Stimulated activated CD4-positive, alpha-beta T cell treated with anti-CD3 and anti-CD28 coated beads, Interleukin-2, amount 100 ng/mL, for 24 hours (primary cell): ENCODE data around the gene CDC27.
"Not testable (repeated sequence)": the region's sequence is repeated elsewhere in the genome, so short reads cannot be mapped to it uniquely, and the experiment has no call there.

Source experiments
- DNase-seq, 2 donors: peaks; one replicate each; pipeline ENCODE4 v3.0.0-alpha.2; 2020

The CDC27 gene

DNA sequence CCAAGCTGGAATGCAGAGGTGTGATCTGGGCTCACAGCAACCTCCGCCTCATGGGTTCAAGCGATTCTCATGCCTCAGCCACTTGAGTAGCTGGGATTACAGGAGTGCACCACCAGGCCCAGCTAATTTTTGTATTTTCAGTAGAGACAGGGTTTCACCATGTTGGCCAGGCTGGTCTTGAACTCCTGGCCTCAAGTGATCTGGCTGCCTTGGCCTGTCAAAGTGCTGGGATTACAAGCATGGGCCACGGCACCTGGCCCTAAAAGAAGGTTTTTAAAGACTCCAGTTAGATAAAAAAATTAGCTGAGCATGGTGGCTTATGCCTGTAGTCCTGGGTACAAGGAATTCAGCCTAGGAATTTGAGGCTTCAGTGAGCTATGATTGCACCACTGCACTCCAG lies 62.3 kb downstream of the CDC27 start:
- not testable (repeated sequence) for DNase-seq

DNA sequence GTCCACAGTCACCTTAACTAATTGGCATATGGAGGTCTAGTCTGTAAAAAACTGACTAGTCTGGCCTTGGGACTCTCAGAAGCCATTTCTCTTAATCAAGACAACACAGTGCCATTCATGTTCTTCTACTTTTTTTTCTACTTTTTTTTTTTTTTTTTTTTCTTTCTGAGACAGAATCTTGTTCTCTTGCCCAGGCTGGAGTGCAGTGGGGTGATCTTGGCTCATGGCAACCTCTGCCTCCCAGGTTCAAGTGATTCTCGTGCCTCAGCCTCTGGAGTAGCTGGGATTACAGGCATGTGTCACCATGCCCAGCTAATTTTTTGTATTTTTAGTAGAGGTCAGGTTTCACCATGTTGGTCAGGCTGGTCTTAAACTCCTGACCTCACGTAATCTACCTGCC lies 65.8 kb downstream of the CDC27 start:
- not testable (repeated sequence) for DNase-seq

DNA sequence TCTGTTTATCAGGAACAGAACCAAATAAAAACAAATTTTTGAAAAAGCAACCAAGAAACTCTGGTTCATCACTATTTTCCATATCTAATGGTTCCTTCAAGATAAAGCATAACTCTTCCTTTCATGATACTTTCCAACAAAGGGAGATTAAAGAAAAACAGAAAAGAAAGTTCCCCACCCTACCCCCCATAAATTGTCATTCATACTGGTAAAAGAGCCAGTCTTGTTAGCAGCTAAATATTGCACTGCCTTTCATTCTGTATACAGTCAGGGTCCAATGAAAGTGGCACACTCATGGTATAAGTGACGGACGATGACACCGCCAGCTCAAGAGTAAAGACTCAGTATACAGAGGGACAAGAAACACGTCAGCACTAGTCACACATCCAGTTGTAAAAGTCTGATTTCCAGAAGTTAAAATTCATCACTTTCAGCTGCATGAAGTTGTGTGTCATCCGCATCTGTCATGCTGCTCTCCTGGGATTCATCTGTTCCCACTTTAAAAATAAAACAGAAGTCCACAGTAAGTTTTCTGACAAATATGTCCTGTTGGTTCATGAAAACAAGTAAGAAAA lies 68.5 kb downstream of the CDC27 start:
- DNase-seq = no peak

- DNase-seq = no peak
These were observed 69.2 kb downstream of the CDC27 start for GRCh38 chr17:47119746-47120520.

GRCh38 chr17:47117386-47117785 lies 71.7 kb downstream of the CDC27 start:
- no peak for DNase-seq

DNA sequence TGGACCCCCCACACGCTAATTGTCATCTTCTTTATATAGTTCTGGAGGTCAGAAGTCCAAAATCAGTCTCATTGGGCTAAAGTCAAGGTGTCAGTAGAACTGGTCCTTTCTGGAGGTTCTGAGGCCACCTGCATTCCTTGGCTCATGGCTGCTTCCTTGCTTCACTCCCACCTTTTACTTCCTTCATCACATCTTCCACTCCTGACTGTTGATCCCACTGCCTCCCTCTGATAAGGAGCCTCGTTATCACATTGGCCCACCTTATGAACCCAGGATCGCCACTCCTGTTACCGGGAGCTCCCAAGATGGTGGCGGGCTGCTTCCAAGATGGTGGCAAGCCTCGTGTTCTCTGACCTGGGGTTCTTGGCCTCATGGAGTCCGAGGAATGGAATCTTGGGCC lies 83.0 kb downstream of the CDC27 start:
- DNase-seq = no peak

DNA sequence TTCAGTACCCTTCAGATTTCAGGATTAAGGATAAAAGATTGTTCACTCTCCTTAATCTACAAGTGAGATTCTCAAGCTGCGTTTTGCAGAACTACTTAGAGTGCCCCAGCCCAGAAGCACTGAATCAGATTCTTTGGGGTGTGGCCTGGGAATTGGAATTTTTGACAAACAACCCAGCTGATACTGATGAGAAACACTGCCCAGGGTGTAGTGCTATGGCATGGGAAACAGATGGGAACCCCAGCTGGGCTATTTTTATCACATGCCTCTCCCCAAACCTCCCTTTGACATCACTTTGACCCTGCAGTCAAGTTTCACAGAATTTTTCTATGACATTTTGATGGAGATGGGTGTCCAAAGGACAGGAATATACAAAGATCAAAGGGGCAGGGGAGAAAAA lies 83.8 kb downstream of the CDC27 start:
- not testable (repeated sequence) for DNase-seq

- DNase-seq = no peak
These were observed 86.2 kb downstream of the CDC27 start for GRCh38 chr17:47102914-47103313.

- DNase-seq = peak; percentile 91 to 93
These were observed 88.9 kb downstream of the CDC27 start for GRCh38 chr17:47099987-47100711.

DNA sequence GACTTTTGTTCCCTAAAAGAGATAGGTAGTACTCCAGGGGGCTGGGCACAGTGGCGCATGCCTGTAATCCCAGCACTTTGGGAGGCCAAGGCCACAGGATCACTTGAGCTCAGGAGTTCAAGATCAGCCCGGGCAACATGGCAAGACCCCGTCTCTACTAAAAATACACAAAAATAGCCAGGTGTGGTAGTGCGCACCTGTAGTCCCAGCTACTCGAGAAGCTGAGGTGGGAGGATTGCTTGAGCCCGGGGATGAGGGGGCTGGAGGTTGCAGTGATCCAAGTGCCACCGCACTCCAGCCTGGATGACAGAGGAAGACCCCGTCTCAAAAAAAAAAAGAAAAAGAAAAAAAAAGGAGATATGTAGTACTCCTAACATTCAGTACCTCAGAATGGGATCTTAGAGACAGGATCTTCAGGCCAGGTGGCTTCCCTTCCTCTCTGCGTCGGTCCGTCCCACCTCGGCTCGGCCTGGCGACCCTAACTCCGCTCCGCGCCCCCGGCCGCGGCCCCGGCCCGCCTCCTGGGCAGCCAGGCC lies 89.6 kb downstream of the CDC27 start:
- DNase-seq = peak in 1 of 2 donors; percentile 6

DNA sequence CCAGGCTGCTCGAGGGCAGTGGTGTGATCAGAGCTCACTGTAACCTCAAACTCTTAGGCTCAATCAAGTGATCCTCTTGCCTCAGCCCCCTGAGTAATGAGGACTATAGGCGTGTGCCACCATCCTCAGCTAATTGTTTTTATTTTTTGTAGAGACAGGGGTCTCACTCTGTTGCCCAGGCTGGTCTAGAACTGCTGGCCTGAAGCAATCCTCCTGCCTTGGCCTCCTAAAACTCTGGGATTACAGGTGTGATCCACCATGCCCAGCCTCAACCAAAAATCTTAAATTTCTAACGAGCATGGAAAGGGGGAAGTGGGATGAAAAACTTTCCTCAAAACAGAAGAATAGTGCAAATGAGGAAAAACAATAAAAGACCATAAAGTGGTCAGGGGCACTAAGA lies 92.8 kb downstream of the CDC27 start:
- no peak for DNase-seq

DNA sequence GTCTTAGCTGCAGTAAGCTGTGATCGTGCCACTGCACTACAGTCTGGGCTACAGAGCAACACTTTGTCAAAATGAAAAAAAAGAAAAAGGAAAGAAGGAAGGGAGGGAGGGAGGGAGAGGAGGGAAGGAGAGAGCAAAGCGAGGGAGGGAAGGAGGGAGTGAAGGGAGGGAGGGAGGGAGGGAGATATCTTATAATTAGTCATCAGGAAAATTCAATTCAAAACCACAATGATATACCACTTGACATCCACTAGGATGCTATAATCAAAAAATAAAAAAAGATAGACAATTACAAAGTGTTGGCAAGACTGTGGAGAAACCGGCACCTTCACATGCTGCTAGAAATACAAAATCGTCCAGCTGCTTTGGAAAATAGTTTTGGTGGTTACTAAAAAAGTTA lies 93.8 kb downstream of the CDC27 start:
- no peak for DNase-seq

GRCh38 chr17:47087093-47087492 lies 102.0 kb downstream of the CDC27 start:
- no peak for DNase-seq

DNA sequence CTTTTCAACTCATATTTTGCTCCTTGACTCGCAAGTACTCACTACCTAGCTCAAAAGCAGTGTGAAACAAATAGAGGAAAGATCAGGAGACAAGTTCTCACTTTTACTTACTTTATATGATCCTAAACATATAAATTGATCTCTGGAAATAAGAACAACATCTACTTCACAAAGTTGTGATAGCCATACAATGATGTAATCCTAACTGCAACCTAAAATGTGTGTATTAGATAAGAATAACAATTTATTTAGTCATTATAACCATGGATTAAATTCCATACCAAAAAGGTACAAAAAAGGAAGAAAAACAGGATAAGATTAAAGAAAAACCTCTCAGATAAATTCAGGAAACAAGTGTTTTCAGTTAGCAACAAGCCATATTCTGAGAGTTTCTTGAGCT lies 103.4 kb downstream of the CDC27 start:
- DNase-seq = no peak

- no peak for DNase-seq
These were observed 110.3 kb downstream of the CDC27 start for GRCh38 chr17:47078801-47079200.

DNA sequence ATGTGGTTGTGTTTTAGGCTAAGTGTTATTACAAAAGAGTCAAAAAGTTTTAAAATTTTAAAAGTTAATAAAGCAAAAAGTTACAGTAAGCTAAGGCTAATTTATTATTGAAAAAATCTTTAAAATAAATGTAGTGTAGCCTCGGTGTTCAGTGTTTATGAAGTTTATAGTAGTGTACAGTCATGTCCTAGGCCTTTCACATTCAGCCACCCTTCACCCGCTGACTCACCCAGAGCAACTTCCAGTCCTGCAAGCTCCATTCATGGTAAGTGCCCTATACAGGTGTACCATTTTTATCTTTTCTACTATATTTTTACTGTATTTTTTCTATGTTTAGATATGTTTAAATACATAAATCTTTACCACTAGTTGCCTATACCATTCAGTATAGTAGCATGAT lies 111.5 kb downstream of the CDC27 start:
- no peak for DNase-seq

GRCh38 chr17:47076171-47076570 lies 112.9 kb downstream of the CDC27 start:
- DNase-seq = no peak

DNA sequence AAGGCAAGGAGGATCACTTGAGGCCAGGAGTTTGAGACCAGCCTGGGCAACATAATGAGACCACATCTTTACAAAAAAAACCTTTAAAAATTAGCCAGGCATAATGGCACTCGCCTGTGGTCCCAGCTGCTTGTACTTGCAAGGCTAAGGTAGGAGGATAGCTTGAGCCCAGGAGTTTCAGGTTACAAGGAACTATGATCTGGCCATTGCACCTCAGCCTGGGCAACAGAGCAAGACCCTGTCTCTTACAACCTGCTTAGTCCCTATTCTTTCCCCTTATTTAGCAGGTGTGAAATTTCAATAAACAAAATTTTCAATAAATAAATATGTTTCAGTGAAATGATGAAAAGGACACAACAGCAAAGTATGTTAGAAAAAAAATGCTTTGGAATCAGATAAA lies 114.7 kb downstream of the CDC27 start:
- DNase-seq = not testable (repeated sequence)

DNA sequence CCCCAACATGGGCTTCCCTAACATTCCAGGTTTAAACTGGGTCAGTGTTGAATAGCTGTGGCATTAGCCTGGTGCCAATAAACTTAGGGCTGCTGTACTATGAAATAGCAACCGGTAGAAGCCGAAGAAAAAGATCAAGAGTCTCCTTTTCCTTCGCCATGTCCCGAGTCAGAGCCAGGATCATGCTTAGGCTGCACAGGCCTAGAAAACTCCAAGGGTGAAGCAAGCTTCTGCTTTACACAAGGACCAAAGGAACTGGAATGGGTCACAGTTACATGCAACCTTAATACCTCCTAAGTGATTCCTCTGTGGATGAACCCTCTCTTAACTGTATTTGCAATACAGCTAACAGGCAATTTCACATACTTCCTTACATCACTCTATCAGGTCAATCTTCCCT lies 115.5 kb downstream of the CDC27 start:
- not testable (repeated sequence) for DNase-seq

- no peak for DNase-seq
These were observed 116.2 kb downstream of the CDC27 start for GRCh38 chr17:47072886-47073285.

DNA sequence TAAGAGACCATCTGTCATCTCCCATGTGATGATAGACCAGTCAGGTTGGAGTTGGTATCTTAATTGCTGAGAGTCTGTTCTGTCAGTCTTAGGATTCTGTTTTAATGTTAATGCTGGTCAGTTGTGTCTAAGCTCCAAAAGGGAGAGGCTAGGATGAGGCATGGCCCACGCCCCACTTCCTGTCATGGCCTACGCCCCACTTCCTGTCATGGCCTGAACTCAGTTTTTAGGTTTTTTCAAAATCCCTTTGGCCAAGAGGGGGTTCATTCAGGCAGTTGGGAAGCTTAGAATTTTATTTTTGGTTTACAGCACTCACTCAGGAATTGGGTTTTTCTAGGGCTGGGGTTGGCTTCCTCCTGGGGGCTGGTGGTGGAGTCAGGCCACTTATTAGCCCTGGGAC lies 117.9 kb downstream of the CDC27 start:
- not testable (repeated sequence) for DNase-seq

DNA sequence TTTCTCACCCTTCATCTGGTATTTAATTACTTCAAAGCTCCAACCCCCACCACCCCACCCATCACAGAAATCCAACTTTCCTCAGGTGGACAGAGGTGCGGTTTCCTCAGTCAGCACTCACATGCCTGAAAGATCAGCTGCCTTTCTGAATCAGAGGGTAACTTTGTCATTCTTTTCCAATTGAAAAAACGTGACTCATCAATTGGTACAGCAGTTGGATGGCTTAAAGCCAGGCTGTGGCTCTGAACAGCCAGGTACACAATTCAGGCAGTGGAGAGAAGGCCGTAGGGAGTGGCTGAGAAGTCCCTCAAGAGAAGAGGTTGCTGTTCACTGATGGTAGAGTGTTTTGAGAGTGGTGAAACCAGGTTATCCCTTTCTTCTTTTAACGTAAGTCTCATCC lies 118.8 kb downstream of the CDC27 start:
- DNase-seq = not testable (repeated sequence)
